Activated T-cell treated with anti-CD3 and anti-CD28 coated beads for 24 hours (primary cell): ENCODE results near the gene PLG.
"Not testable (repeated sequence)": the region's sequence is repeated elsewhere in the genome, so short reads cannot be mapped to it uniquely, and the experiment has no call there.

ENCODE experiments used
- DNase-seq: peaks from one replicate; pipeline ENCODE4 v3.0.0-alpha.2; 2020; ENCODE audit warnings: low read depth

PLG gene

DNA sequence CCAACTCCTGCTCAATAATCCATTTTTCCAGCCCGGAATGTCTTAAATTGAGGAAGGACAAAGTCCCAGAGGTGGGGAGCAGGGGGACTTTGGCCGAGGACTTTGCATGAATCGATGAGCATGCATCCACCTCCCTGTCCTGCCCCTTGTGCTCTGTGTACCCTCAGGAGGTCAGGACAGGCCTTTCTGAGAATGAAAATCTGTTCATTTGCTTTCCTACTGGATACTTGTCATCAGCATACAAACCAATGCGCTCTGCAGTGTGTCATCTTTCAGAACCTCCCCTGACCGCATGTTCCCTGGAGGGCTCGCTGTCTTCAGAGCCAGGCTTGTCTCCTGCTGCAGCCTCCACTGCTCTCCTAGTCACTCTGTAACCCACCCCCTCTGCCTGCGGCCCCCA is 2.6 kb downstream of the PLG start:
- DNase-seq: not testable (repeated sequence)

DNA sequence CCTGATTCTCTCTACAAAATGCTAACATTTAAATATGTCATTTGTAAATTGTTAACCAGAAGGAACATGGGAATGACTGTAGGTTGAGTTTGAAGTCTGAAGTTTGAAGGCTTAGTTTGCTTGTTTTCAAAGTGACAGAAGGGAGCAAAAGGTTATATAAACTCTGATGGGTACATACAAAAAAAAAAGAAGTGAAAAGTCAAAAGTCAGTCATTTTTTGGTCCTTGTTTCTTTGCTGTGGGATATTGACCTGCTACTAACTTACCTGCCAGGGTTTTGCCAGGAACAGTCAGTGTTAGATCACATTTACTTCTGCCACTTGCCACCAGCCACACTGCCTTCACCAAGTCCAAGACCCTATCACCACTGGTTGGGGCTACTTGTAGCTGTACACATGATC is 6.9 kb downstream of the PLG start:
- not testable (repeated sequence) for DNase-seq

DNA sequence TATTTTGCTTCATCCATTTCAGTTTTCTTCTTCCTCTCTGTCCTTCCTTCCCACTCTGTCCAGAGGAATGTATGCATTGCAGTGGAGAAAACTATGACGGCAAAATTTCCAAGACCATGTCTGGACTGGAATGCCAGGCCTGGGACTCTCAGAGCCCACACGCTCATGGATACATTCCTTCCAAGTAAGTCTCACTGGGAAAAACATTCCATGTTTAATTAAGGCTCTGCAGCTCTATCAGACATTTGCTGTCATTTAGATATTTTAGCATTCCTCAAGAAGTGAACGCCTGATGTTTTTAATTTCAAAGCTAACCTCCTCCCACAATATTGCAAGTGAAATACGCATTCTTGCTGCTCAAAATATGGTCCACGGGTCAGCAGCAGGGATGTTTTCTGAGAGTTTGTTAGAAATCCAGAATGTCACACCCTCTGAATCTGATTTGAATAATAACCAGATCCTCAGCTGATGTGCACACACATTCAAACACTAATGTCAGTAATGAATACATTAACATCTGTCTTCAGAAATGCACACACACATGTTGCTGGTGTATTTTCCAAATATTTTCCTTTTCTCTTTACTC is 12.8 kb downstream of the PLG start:
- no peak for DNase-seq

DNA sequence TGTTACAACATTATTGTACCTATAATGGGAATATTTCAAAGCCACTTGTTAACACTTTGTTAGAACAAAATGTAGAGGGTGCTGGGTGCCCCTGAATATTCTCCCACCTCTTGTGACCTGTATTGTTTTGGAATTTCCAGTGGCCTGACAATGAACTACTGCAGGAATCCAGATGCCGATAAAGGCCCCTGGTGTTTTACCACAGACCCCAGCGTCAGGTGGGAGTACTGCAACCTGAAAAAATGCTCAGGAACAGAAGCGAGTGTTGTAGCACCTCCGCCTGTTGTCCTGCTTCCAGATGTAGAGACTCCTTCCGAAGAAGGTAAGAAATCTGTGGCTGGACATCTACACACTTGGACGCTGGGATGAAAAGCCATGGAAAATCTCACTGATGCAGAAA is 28.9 kb downstream of the PLG start:
- no peak for DNase-seq

DNA sequence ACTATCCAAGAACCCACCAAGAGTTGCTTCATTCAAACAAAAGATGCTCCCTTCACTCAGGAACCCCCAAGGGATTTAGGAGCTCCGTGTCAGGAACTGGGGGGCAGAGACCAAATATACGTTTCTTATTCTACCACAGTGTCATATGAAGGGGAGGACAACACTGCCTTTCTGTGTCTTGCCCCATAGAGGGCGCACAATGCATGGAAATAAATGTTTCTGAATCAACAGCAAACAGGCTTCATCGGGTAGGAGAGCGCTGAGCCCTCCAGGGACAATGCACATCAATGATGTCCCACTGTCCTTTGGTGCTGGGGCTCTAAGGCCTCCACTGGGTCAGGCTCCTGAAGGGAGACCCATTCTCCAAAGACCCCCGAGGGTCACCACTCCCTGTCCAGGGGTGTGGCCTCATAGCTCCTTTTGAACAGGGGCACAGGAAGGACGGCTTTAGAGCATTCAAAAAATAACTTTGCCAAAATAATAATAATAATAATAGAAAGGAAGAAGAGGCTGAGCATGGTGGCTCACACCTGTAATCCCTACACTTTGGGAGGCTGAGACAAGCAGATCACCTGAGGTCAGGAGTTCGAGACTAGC is 31.1 kb downstream of the PLG start:
- DNase-seq: peak; percentile 14

DNA sequence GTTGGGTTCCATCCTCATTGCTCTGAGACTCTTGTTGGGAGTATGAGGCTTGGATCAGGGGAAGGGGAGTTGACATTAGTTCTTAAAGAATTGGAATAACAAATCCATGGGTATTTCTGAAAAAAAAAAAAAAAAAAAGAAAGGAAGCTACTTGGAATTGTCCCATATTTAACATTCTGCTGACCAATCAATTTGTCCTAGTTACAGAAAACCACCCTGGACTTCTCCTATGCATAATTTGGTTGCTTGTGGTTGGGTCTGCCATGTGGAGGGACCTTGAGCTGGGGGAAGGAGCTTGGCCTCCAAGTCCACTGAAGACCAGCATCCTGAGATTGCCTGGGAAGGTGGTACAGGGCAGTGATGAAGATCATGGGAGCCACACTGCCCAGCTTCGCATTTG is 32.6 kb downstream of the PLG start:
- no peak for DNase-seq

DNA sequence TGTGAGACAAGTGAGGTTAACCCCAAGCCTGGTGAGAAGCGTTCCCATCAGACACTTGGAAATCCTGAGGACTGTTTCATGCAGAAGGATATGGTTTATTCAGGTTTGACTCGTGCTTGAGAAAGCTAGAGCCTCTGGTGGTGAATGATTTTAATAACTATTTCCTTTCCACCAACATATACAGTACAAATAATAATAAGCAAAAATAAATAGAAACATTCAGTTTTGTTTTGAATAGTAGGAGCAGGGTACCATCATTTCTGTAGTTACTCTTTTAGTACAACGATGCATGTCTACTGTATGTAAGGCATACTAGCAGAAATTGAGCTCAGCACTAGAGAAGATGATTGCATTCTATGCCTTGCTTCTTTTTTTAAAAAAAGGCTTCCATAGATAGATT is 33.5 kb downstream of the PLG start:
- no peak for DNase-seq

DNA sequence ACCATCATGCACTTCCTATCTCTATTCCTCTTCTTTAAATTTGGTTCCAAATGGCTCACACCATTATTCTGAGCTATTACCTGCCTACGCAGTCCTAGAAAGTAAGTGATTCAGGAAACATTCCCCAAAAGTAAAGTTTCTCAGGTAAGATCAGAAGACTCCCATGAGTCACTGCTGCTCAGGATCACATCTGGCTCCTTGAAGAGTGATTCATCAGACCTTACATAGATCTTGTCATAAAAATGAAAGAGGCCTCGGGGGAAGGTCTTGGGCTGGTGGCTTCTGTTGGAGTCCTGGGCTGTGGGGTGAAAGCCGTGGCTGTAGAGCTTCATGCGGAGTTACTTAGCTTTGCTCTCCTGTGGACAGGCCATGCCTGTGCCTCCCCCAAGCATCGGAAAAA is 35.9 kb downstream of the PLG start:
- no peak for DNase-seq

DNA sequence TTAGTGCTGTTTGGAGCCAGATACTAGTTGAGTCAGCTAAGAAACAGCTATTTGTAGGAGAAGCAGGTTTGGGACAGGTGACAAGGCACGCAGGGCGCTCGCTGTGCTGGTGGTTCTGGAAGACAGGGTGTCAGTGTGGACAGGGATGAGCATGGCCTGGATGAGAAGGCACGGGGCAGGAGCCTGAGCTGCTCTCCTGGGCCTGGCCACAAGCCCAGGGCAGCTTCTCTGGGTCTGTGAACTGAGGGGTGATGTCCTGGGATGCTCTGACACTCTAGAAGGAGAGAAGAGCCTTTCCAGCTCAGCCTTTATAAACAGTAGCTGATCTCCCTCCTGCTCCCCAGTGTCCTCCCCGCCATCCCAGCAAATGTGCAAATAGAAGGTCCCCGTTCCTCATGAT is 37.9 kb downstream of the PLG start:
- DNase-seq: no peak

DNA sequence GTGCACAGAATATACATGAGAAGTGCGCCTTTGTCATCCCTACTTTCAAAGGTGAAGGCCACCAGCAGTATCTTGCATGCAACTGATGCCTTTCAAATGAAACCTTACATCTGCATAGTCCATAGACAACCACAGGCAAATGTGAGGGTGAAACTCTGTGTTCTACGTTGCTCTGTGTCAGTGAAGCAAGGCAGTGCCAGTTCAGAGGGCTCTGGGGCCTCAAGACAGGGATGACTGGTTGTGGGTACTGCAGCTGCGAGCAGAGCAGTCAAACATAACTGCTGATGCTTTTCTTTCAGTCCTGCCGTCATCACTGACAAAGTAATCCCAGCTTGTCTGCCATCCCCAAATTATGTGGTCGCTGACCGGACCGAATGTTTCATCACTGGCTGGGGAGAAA is 39.0 kb downstream of the PLG start:
- not testable (repeated sequence) for DNase-seq

DNA sequence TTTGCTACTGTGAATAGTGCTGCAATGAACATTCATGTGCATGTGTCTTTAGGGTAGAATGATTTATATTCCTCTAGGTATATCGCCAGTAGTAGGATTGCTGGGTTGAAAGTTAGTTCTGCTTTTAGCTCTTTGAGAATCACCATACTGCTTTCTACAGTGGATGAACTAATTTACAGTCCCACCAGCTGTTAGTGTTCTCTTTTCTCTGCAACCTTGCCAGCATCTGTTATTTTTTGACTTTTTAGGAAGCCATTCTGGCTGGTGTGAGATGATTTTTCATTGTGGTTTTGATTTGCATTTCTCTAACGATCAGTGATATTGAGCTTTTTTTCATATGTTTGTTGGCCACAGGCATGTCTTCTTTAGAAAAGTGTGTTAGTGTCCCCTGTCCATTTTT is 40.0 kb downstream of the PLG start:
- no peak for DNase-seq

DNA sequence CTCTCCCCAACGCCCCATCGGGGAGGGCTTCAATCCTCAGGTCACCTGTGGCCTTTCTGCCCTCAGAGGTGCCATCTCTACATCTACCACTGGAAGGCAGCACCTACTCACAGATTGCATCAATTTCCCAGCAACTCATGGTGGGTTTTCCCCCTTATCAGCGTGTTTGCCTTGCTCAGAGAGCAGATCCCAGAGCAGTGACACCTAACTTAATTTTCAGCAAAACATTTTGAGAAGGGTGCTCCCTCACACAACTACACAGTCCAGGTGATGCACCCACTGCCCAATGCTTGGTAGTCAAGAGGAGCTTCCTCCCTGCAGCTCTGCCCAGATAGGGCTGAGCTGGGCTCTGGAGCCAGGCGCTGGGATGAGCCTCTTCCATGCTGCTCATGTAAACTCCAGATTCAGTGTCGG is 48.2 kb downstream of the PLG start:
- DNase-seq: no peak

DNA sequence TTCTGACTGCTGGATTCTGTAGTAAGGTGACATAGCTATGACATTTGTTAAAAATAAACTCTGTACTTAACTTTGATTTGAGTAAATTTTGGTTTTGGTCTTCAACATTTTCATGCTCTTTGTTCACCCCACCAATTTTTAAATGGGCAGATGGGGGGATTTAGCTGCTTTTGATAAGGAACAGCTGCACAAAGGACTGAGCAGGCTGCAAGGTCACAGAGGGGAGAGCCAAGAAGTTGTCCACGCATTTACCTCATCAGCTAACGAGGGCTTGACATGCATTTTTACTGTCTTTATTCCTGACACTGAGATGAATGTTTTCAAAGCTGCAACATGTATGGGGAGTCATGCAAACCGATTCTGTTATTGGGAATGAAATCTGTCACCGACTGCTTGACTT is 51.2 kb downstream of the PLG start:
- not testable (repeated sequence) for DNase-seq

DNA sequence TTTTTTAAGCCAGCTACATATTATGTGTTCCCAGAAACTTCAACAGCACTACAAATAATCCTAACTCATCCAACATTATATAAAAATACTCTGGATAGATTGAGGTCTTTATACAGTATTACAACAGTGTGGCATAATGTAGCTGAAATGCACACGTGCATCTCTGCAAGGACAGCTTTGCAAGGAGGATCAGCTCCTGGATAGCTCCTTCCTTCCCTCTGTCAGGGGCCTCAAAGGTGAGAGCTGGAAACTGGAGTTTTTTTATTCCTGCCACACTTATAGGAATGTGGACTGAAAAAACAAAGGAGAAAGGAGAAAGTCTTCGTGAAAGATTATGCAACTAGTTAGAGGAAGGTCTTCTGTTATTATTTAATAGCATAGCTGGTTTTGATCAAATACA is 53.1 kb downstream of the PLG start:
- DNase-seq: no peak

DNA sequence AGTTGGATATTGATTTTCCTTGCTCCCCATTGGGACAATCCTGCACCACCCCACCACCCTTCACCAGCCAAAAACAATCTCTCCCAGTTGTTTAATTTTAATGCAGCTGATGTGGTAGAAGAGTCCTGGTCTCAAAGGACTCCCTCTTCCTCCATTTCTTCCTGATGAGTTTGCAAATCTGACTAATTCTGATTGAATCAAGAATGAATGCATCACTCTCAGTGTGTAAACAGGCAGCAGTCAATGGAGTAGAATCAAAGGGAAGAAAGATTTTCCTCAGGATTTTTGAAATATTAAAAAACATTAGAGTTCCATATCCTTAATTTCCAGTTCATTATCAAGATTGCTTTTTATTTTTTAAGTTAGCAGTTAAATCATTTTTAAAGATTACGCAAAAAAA is 54.0 kb downstream of the PLG start:
- no peak for DNase-seq

DNA sequence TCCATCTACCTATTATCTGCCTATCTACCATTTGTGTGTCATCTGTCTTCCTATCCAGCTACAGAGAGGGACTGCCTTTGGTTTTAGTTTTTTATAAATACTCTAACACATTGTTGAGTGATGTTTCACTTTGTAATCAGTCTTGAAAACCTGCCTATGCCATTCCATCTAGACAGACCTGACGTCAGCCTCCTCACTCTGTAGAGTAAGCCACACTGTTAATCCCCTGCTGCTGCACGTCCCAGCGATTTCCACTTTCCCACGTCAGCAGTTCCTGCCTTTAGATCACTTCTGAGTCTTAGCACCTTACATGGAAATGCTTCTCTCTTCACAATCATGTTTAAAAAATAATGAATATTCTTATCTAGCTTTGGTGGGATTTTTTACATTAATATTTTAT is 54.8 kb downstream of the PLG start:
- no peak for DNase-seq

DNA sequence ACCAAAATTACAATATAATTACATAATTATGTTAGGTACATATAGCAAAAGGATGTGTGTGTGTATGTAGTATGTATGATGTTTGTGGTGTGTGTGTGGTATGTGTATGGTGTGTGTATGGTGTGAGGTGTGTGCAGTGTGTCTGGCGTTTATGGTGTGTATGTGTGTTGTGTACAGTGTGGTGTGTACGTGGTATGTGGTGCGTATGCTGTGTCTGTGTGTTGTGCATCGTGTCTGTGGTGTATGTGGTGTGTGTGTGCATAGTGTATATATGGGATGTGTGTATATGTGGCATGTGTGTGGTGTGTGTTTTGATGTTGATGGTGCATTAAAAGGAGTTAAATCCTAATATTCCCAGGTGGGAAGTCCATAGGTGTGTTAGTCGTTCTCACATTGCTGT is 62.8 kb downstream of the PLG start:
- no peak for DNase-seq

DNA sequence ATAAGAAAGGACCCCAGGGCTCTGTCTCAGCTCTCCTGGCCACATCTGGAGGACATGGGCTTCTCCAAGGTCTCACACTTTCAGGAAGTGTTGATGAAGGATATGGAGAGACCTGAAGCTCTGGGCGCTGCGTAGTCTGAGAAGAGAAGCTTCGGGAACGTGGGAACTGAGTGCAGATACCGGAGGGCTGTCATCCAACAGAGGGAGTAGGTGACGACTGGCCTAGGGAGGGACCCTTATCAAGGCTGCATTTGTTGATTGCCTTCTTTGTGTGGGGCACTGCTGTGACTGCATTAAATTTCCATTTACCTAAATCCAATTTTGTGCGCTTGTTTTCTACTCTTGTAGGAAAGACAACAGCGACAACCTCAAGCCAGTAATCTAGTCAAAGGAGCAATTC is 63.4 kb downstream of the PLG start:
- no peak for DNase-seq

DNA sequence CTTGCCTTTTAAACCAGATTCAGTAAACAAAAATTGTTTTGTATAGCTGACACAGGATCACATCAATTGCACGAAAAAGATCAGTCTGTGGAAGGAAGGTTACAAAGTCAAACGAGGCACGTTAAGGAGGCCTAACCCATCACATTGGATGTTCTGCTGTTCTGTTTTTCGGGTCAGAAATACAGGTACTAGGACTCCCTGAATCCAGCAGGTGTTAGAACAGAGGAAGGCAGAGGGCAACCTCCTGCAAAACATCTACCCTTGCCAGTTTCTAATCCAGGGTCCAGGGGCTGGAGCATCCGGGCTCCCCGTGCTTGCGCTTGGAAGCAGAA is 64.6 kb downstream of the PLG start:
- DNase-seq: no peak

DNA sequence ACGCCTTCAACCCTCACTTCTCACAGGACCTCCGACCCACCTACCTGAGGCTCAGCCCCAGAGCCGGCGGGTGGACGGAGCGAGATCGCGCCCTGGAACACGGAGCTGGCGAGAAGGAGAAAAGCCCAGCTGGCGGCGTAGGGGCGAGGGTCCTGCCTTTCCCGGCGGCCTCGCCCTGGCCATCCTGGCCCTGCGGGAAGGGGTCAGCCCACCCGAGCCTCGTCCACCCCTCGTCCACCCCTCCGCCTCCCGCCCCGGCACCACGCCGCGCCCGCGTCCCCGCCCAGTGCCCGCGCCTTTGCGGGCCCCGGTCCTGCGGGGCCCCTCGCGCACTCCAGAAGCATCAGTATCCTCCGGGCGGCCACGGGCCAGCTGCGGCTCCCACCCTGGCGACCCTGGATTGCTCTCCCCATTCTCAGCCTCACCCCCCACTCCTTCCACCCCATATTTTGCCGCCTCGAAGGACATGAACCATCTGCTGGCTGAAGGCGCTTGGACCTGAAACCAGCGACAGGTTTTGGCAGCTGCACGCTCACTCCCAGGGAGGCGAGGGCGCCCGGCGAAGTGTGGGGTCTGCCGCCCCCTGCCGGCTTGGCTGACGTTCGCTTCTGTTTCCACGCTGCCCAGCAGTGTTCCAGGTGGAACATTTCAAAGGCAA is 65.1 kb downstream of the PLG start:
- peak; percentile 31 for DNase-seq

DNA sequence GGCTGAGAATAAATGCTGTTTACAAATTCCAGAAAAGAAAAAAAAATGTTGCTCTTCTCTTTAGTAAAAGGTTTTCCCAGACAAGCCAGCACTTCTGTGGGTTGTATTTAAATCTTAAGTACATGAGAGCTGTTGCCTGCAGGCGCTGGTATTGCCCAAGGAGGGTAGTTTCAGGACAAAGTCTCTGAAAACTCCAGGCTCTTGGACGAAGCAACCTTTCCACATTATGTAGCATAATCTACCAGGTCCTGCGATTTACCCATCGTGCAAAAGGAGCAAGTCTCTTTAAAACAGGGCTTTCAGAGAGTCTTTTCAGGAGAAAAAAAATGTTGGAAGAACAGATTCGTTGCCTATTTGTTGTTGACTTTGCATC is 65.6 kb downstream of the PLG start:
- DNase-seq: no peak

DNA sequence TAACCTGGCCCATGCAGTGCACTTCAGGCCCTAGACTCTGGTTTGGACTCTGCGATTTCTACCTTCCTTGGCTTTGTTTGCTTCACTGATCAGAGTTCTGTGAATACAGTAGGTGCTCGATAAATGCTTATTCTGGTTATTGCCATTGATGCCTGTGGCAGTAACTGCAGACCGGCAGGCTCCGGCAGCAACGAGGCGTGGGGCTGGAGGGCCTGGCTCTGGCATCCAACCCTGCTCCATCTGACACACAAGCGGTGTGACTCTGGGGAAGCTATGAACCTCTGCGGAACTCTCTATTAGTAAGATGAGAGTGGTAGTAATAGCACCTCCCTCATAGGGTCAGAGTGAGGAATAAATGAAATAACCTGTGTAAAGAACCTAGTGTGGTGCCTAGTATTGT is 66.1 kb downstream of the PLG start:
- no peak for DNase-seq

DNA sequence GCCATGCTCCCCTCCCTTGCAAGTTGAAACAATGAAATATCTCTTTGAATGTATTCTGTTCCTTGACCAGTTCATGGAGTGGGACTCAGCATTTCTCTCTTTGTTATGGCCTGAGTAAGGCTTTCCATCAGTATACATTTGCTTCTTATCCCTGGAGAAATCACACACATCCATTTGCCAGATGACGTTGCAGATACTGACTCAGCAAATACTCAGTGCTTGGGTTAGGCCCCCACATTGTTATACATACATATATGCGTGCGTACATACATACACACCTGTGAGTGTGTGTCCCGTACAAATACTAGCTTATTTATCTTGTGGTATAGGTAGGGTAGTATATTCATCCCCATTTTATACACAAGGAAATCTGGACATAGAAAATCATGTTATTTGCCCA is 72.4 kb downstream of the PLG start:
- DNase-seq: no peak
